Esophagus (tissue), 2 donors: ENCODE data around the gene SIPA1L3. TPM values are rescaled to one million over a fixed set of nuclear protein-coding genes. Genes with fewer than 3 reads are reported as not detected.
"Not testable (repeated sequence)": the region's sequence is repeated elsewhere in the genome, so short reads cannot be mapped to it uniquely, and the experiment has no call there.

ENCODE experiments used
- H3K27ac ChIP-seq, 2 donors: one replicate each; pipeline ENCODE4 v1.5.1; 2013; ENCODE audit warnings: low read depth in 2 of 2, mild to moderate bottlenecking in 2 of 2, inconsistent platforms in 1 of 2, low read length in 1 of 2, moderate library complexity in 1 of 2
- H3K27me3 ChIP-seq, 2 donors: one replicate each; pipeline ENCODE4 v1.6.1; 2013; ENCODE audit warnings: low read length in 2 of 2, control low read depth in 1 of 2, mild to moderate bottlenecking in 1 of 2; ENCODE audit not compliant: insufficient read depth in 2 of 2, control insufficient read depth in 1 of 2
- H3K36me3 ChIP-seq, 2 donors: one replicate each; pipeline ENCODE4 v1.6.1; 2013; ENCODE audit warnings: low read length in 1 of 2; ENCODE audit not compliant: control insufficient read depth in 2 of 2, insufficient read depth in 2 of 2
- H3K4me1 ChIP-seq, 2 donors: one replicate each; pipeline ENCODE4 v1.6.1; 2013; ENCODE audit warnings: low read length in 1 of 2; ENCODE audit not compliant: control insufficient read depth in 2 of 2, insufficient read depth in 2 of 2
- H3K4me3 ChIP-seq, 2 donors: one replicate each; pipeline ENCODE4 v1.5.1; 2013; ENCODE audit warnings: low read length in 2 of 2, mild to moderate bottlenecking in 2 of 2, low read depth in 1 of 2, moderate library complexity in 1 of 2
- H3K9me3 ChIP-seq, 2 donors: one replicate each; pipeline ENCODE4 v1.6.1; 2013; ENCODE audit warnings: mild to moderate bottlenecking in 2 of 2, low read depth in 1 of 2, low read length in 1 of 2, moderate library complexity in 1 of 2; ENCODE audit not compliant: control insufficient read depth in 2 of 2, insufficient read depth in 1 of 2
- WGBS, 2 donors: extraction: QIAGEN DNeasy Blood & Tissue Kit; methylation state at CpG; one replicate each; pipeline ENCODE4 v1.1.7; 2013; 5-methylcytosine and 5-hydroxymethylcytosine counted together
- polyA plus RNA-seq, 2 donors: library from polyadenylated mRNA; stranded (reverse); fragments of 200-250 nt; gene quantifications; one replicate each; pipeline ENCODE4 v1.2.3, GENCODE V29; 2013
- donor health status: healthy with polysubstance abuse.
- donor health status: Bipolar disorder and iron deficiency.

The SIPA1L3 gene
- polyA plus RNA-seq, 2 donors = 4.1 to 11.0 TPM

GRCh38 chr19:38062959-38063761 is 156.2 kb downstream of the SIPA1L3 start:
- Histone ChIP-seq H3K27ac (no peak overlapping the region), H3K27me3 (no peaks in the 10 kb centered on the region), H3K9me3 (no peaks in the 10 kb centered on the region), H3K4me1 (peaks cover 0 to 2% of the 10 kb centered on the region in 2 donors), H3K36me3 (no peaks in the 10 kb centered on the region), H3K4me3 (no peak overlapping the region)
- WGBS, 2 donors = 62 to 67% methylated on average over 21 of the region's 21 CpGs

GRCh38 chr19:38063928-38064327 is 156.9 kb downstream of the SIPA1L3 start:
- H3K27me3 ChIP-seq = no peaks in the 10 kb centered on the region
- H3K4me3 ChIP-seq = no peak overlapping the region
- no peak overlapping the region for H3K27ac ChIP-seq
- H3K4me1 ChIP-seq = peaks cover 0 to 2% of the 10 kb centered on the region in 2 donors
- 85 to 86% methylated on average over 6 of the region's 6 CpGs for WGBS, 2 donors
- no peaks in the 10 kb centered on the region for H3K36me3 ChIP-seq
- no peaks in the 10 kb centered on the region for H3K9me3 ChIP-seq

- no peaks in the 10 kb centered on the region for H3K36me3 ChIP-seq
- no peak overlapping the region for H3K27ac ChIP-seq
- no peak overlapping the region for H3K4me3 ChIP-seq
- WGBS, 2 donors = 89 to 91% methylated on average over 7 of the region's 7 CpGs
- no peaks in the 10 kb centered on the region for H3K9me3 ChIP-seq
- peaks cover 0 to 2% of the 10 kb centered on the region in 2 donors for H3K4me1 ChIP-seq
- no peaks in the 10 kb centered on the region for H3K27me3 ChIP-seq
These were observed 157.8 kb downstream of the SIPA1L3 start for GRCh38 chr19:38064661-38065425.

GRCh38 chr19:38065775-38066174 is 158.8 kb downstream of the SIPA1L3 start:
- H3K27me3 ChIP-seq, H3K27ac ChIP-seq, H3K9me3 ChIP-seq, H3K4me3 ChIP-seq, H3K4me1 ChIP-seq, H3K36me3 ChIP-seq: not testable (repeated sequence)
- WGBS, 2 donors = 94 to 99% methylated on average over 7 of the region's 7 CpGs

DNA sequence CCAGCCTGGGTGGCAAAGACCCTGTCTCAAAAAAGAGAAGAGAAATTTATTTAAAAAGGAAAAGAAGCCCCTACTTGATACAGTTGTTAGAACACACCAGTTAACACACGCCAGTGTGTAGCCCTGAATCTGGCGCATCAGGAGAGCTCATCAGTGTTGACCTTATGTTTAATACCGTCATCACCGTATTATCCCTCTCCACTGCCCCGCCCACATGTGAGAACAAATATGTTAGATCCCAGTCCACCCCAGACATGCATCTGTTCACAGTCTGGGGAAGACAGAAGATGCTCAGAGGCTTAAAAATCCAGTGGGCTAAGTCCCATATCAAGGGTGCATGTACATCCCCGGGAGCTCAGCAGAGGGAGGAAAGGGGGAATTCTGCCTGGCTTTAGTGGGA is 161.8 kb downstream of the SIPA1L3 start:
- Histone ChIP-seq H3K27ac (no peak overlapping the region), H3K27me3 (no peaks in the 10 kb centered on the region), H3K36me3 (no peaks in the 10 kb centered on the region), H3K4me1 (peaks cover 3% of the 10 kb centered on the region in 2 donors), H3K9me3 (no peaks in the 10 kb centered on the region), H3K4me3 (no peak overlapping the region)
- 89 to 92% methylated on average over 6 of the region's 6 CpGs for WGBS, 2 donors

- H3K27ac ChIP-seq = no peak overlapping the region
These were observed 163.6 kb downstream of the SIPA1L3 start for GRCh38 chr19:38070573-38070972.

DNA sequence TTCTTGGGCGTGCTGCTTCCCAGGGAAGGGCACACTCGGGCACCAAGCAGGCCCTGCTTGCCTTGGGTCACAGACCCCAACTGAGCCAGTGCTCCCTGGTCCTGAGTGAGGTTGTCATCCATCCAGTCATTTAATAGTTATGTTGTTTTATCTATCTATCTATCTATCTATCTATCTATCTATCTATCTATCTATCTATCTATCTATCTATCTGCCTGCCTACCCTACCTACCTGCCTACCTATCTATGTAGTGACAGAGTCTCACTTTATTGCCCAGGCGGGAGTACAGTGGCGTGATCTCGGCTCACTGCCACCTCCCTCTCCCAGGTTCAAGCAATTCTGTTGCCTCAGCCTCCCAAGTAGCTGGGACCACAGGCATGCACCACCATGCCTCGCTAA is 164.0 kb downstream of the SIPA1L3 start:
- not testable (repeated sequence) for H3K36me3 ChIP-seq, H3K27ac ChIP-seq, H3K27me3 ChIP-seq, H3K4me3 ChIP-seq, H3K4me1 ChIP-seq, H3K9me3 ChIP-seq
- 94 to 95% methylated on average over 6 of the region's 6 CpGs for WGBS, 2 donors

More at GRCh38 chr19:38070573-38070972, 163.6 kb downstream of the SIPA1L3 start:
- no peaks in the 10 kb centered on the region for H3K36me3 ChIP-seq
- H3K9me3 ChIP-seq = no peaks in the 10 kb centered on the region
- no peaks in the 10 kb centered on the region for H3K27me3 ChIP-seq
- 54 to 82% methylated on average over 3 of the region's 3 CpGs for WGBS, 2 donors
- no peak overlapping the region for H3K4me3 ChIP-seq
- peaks cover 3% of the 10 kb centered on the region in 2 donors for H3K4me1 ChIP-seq

GRCh38 chr19:38071647-38072046 is 164.6 kb downstream of the SIPA1L3 start:
- 97 to 99% methylated on average over 5 of the region's 5 CpGs for WGBS, 2 donors
- no peak overlapping the region for H3K4me3 ChIP-seq
- no peaks in the 10 kb centered on the region for H3K27me3 ChIP-seq
- no peak overlapping the region for H3K27ac ChIP-seq
- peaks cover 3% of the 10 kb centered on the region in 2 donors for H3K4me1 ChIP-seq
- no peaks in the 10 kb centered on the region for H3K9me3 ChIP-seq
- no peaks in the 10 kb centered on the region for H3K36me3 ChIP-seq

GRCh38 chr19:38072776-38073750 is 166.1 kb downstream of the SIPA1L3 start:
- no peaks in the 10 kb centered on the region for H3K27me3 ChIP-seq
- 90% methylated on average over 18 of the region's 18 CpGs for WGBS, 2 donors
- no peak overlapping the region for H3K27ac ChIP-seq
- peaks cover 3% of the 10 kb centered on the region in 2 donors for H3K4me1 ChIP-seq
- H3K36me3 ChIP-seq = no peaks in the 10 kb centered on the region
- no peak overlapping the region for H3K4me3 ChIP-seq
- H3K9me3 ChIP-seq = no peaks in the 10 kb centered on the region
